Effector memory CD8-positive, alpha-beta T cell (primary cell): ENCODE measurements around the gene TCERG1L.

Source experiments
- ATAC-seq: fragments of 150-1000 bp; cut with Tn5 transposase; replicated peaks from 2 replicates; pipeline ENCODE4 v1.10.0; 2021; ENCODE audit warnings: mild to moderate bottlenecking, moderate library complexity
- DNase-seq, 3 experiments: peaks; one replicate each; pipeline ENCODE4 v3.0.0; 2021
- H3K27ac Mint-ChIP-seq, 2 donors: one replicate each; pipeline ENCODE4 v1.8.0; 2022; ENCODE audit warnings: mild to moderate bottlenecking in 2 of 2, mixed read lengths in 2 of 2, moderate library complexity in 2 of 2
- H3K27me3 Mint-ChIP-seq, 2 donors: one replicate each; pipeline ENCODE4 v1.8.0; 2022; ENCODE audit warnings: mixed read lengths in 2 of 2
- H3K36me3 Mint-ChIP-seq: one replicate; pipeline ENCODE4 v1.8.0; 2022; ENCODE audit warnings: mild to moderate bottlenecking, moderate library complexity, mixed read lengths; ENCODE audit not compliant: insufficient read depth
- H3K4me1 Mint-ChIP-seq, 2 donors: one replicate each; pipeline ENCODE4 v1.8.0; 2022; ENCODE audit warnings: low read depth in 2 of 2, mixed read lengths in 2 of 2
- H3K4me3 Mint-ChIP-seq, 2 donors: one replicate each; pipeline ENCODE4 v1.8.0; 2022; ENCODE audit warnings: mild to moderate bottlenecking in 2 of 2, mixed read lengths in 2 of 2, moderate library complexity in 2 of 2
- H3K9me3 Mint-ChIP-seq, 2 donors: one replicate each; pipeline ENCODE4 v1.8.0; 2022; ENCODE audit warnings: mixed read lengths in 2 of 2

The TCERG1L gene

GRCh38 chr10:131195558-131196159, 115.9 kb downstream of the TCERG1L start:
- peaks cover 0 to 9% of the 10 kb centered on the region in 2 donors for H3K27me3 Mint-ChIP-seq
- H3K36me3 Mint-ChIP-seq, result no peaks in the 10 kb centered on the region
- no peak overlapping the region for H3K27ac Mint-ChIP-seq
- ATAC-seq (no peak), DNase-seq (no peak)
- H3K4me1 Mint-ChIP-seq, result no peaks in the 10 kb centered on the region
- peaks cover 7% of the 10 kb centered on the region in 2 donors for H3K9me3 Mint-ChIP-seq
- no peak overlapping the region for H3K4me3 Mint-ChIP-seq

DNA sequence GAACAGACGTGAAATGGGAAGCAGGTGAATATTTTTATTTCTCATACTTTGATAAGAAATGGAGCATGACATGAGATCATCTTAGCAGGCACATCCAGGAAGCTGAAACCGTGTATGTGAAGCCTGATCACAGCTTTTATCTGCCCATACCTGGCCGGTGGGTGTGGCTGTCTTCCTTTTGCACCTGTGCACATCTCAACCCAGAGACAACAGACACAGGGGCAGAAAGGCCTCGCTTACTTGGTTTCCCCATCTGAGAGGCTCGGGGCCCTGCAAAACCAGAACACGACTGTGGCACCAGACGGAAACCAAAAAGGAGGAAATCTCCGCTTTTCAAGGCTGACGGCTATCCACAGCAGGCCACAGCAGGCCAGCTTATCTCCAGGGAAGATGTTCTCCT, 116.4 kb downstream of the TCERG1L start:
- no peak for DNase-seq
- H3K4me1 Mint-ChIP-seq, result no peaks in the 10 kb centered on the region
- H3K4me3 Mint-ChIP-seq, result no peak overlapping the region
- H3K36me3 Mint-ChIP-seq, result no peaks in the 10 kb centered on the region
- peaks cover 7 to 11% of the 10 kb centered on the region in 2 donors for H3K9me3 Mint-ChIP-seq
- no peak overlapping the region for H3K27ac Mint-ChIP-seq
- no peak for ATAC-seq
- peaks cover 0 to 7% of the 10 kb centered on the region in 2 donors for H3K27me3 Mint-ChIP-seq

- ATAC-seq, result no peak
- H3K9me3 Mint-ChIP-seq, result peaks cover 7 to 11% of the 10 kb centered on the region in 2 donors
- H3K27ac Mint-ChIP-seq, result no peak overlapping the region
- H3K4me1 Mint-ChIP-seq, result no peaks in the 10 kb centered on the region
- no peaks in the 10 kb centered on the region for H3K36me3 Mint-ChIP-seq
- no peak overlapping the region for H3K4me3 Mint-ChIP-seq
- no peak for DNase-seq
- H3K27me3 Mint-ChIP-seq, result no peaks in the 10 kb centered on the region
These were observed 117.6 kb downstream of the TCERG1L start for GRCh38 chr10:131193923-131194322.

GRCh38 chr10:131188494-131188893, 123.0 kb downstream of the TCERG1L start:
- H3K9me3 Mint-ChIP-seq, result peaks cover 7 to 12% of the 10 kb centered on the region in 2 donors
- no peak overlapping the region for H3K4me3 Mint-ChIP-seq
- ATAC-seq (no peak), DNase-seq (no peak)
- no peaks in the 10 kb centered on the region for H3K27me3 Mint-ChIP-seq
- no peaks in the 10 kb centered on the region for H3K36me3 Mint-ChIP-seq
- no peak overlapping the region for H3K27ac Mint-ChIP-seq
- H3K4me1 Mint-ChIP-seq, result no peaks in the 10 kb centered on the region

DNA sequence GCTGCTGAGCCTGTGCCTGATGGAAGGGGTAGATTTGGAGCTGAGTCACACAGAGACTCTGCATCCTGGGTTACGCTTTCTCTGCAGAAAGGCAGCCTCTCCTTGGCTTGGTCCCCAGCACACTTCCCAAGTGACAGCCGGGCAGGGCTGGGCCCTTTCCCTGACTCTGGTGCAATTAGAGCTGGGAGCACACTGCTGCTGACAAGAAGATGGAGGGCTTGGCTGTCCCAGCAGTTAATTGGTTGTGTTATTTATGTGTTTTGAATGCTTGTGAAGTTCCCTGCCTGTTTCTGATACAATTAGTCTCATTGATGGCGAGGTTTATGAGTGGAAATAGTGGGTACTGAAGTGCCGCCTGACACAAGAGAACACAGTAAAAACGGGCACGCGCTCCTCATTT, 123.6 kb downstream of the TCERG1L start:
- DNase-seq (no peak), ATAC-seq (no peak)
- Mint-ChIP-seq H3K9me3 (peaks cover 7 to 12% of the 10 kb centered on the region in 2 donors), H3K36me3 (no peaks in the 10 kb centered on the region), H3K4me1 (no peaks in the 10 kb centered on the region), H3K27me3 (no peaks in the 10 kb centered on the region), H3K4me3 (no peak overlapping the region), H3K27ac (no peak overlapping the region)

- Mint-ChIP-seq H3K4me3 (no peak overlapping the region), H3K27me3 (no peaks in the 10 kb centered on the region), H3K9me3 (peaks cover 7 to 9% of the 10 kb centered on the region in 2 donors), H3K36me3 (no peaks in the 10 kb centered on the region), H3K4me1 (no peaks in the 10 kb centered on the region), H3K27ac (no peak overlapping the region)
- no peak for DNase-seq
- no peak for ATAC-seq
These were observed 124.2 kb downstream of the TCERG1L start for GRCh38 chr10:131187274-131187673.

DNA sequence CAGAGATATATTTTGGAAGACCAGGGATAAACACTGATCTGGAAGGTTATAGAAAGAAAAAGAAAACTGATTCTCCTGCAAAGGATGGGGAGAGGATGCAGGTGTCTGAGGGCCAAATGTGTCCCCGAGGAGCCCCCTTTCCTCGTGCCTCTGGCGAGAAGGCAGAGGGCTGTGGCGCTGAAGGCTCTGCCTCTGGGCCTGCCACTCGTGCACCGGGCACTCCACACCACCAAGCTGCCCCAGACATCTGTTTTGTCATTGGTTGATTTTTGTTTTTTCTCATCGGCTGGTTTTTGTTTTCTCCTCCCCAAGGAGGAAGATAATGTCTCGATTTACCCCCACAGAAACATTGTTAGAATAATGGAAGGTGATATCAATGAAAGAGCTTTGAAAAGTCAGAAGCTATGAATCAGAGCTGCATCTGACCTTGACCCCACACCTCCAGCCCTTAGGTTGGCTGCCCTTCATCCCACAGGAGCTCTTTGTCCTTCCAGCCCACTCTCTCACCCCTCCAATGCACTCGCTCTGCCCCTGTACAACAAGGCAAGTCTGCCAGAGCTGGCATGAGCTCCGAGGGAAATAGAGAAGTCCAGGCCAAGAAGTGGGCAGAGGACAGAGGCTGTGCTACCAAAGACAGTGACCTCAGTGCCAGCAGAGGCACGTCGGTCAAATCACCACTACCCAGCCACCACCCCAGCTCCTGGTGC, 124.8 kb downstream of the TCERG1L start:
- Mint-ChIP-seq H3K27me3 (no peaks in the 10 kb centered on the region), H3K4me1 (no peaks in the 10 kb centered on the region), H3K27ac (no peak overlapping the region), H3K9me3 (peaks cover 7 to 9% of the 10 kb centered on the region in 2 donors), H3K36me3 (no peaks in the 10 kb centered on the region), H3K4me3 (no peak overlapping the region)
- ATAC-seq, result no peak
- DNase-seq, result no peak

DNA sequence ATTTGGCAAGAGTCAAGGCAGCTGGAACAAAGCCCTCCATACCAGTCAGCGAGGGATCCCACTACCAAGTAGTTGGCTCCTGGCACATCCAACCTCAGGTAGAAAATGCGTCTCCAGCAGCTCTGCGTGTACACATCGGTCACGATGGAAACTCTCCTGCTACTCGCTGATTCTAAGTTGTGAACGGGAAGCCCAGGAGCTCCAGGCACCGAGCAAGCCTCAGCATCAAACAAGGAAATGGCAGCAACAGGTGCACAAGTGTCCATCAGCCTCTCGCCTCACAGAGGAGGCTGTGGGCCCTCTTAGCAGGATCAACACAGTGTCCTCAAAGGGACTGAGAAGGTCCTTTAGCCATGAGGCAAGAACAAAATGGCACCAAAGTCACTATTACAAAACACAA, 127.0 kb downstream of the TCERG1L start:
- Mint-ChIP-seq H3K27ac (no peak overlapping the region), H3K27me3 (no peaks in the 10 kb centered on the region), H3K4me1 (no peaks in the 10 kb centered on the region), H3K9me3 (peaks cover 4 to 7% of the 10 kb centered on the region in 2 donors), H3K36me3 (no peaks in the 10 kb centered on the region), H3K4me3 (no peak overlapping the region)
- ATAC-seq (no peak), DNase-seq (no peak)

- peaks cover 4 to 7% of the 10 kb centered on the region in 2 donors for H3K9me3 Mint-ChIP-seq
- H3K4me3 Mint-ChIP-seq, result no peak overlapping the region
- H3K27me3 Mint-ChIP-seq, result no peaks in the 10 kb centered on the region
- DNase-seq (no peak), ATAC-seq (no peak)
- H3K36me3 Mint-ChIP-seq, result no peaks in the 10 kb centered on the region
- no peak overlapping the region for H3K27ac Mint-ChIP-seq
- no peaks in the 10 kb centered on the region for H3K4me1 Mint-ChIP-seq
These were observed 127.9 kb downstream of the TCERG1L start for GRCh38 chr10:131183546-131184045.

DNA sequence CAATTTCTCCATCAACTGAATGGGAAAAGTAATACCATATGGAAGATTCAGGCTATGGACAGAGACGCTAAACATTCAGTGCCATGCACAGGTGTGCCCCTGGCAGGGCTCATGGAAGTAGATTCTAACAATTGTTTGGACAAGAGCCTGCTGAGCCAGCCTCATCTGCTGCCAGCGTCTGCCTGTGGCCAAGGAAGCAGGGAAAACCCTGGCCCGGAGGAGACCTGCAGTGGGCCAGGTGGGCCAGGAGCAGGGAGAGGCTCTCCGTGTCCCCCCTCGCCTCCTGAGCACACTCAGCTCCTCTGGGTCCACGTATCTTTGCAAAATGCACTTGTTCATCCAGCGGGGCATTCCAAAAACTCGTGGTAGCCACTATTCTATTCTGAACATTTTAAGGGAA, 130.1 kb downstream of the TCERG1L start:
- H3K4me3 Mint-ChIP-seq, result no peak overlapping the region
- no peak for DNase-seq
- ATAC-seq, result no peak
- no peak overlapping the region for H3K27ac Mint-ChIP-seq
- H3K9me3 Mint-ChIP-seq, result peaks cover 2 to 7% of the 10 kb centered on the region in 2 donors
- no peaks in the 10 kb centered on the region for H3K27me3 Mint-ChIP-seq
- no peaks in the 10 kb centered on the region for H3K4me1 Mint-ChIP-seq
- H3K36me3 Mint-ChIP-seq, result no peaks in the 10 kb centered on the region

- Mint-ChIP-seq H3K4me3 (no peak overlapping the region), H3K27ac (no peak overlapping the region), H3K9me3 (peaks cover 2 to 7% of the 10 kb centered on the region in 2 donors), H3K36me3 (no peaks in the 10 kb centered on the region), H3K4me1 (no peaks in the 10 kb centered on the region), H3K27me3 (no peaks in the 10 kb centered on the region)
- no peak for ATAC-seq
- no peak for DNase-seq
These were observed 130.6 kb downstream of the TCERG1L start for GRCh38 chr10:131180740-131181415.

GRCh38 chr10:131180086-131180485, 131.4 kb downstream of the TCERG1L start:
- ATAC-seq (no peak), DNase-seq (no peak)
- no peak overlapping the region for H3K27ac Mint-ChIP-seq
- no peaks in the 10 kb centered on the region for H3K36me3 Mint-ChIP-seq
- no peaks in the 10 kb centered on the region for H3K27me3 Mint-ChIP-seq
- no peak overlapping the region for H3K4me3 Mint-ChIP-seq
- no peaks in the 10 kb centered on the region for H3K4me1 Mint-ChIP-seq
- peaks cover 3 to 7% of the 10 kb centered on the region in 2 donors for H3K9me3 Mint-ChIP-seq

DNA sequence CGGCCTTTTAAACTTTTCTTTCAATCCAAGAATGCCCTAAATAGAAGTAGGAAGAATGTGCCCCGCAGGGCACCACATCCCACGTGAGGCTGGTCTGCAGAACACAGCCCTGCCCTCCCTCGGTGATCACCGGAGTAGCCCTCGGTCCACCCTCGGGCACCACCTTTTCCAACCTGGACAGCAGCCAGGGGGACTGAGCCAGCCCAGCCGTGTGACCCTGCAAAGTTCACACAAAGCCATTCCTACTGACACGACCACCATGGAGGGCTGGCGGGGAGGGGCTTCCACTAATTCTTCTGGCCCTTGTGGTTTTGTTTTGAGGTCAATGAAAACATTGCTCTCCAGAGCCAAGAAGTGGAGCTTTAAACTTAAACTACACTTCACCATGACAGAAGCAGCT, 132.2 kb downstream of the TCERG1L start:
- ATAC-seq (no peak), DNase-seq (no peak)
- no peak overlapping the region for H3K27ac Mint-ChIP-seq
- H3K27me3 Mint-ChIP-seq, result no peaks in the 10 kb centered on the region
- no peaks in the 10 kb centered on the region for H3K36me3 Mint-ChIP-seq
- H3K4me1 Mint-ChIP-seq, result no peaks in the 10 kb centered on the region
- peaks cover 3 to 7% of the 10 kb centered on the region in 2 donors for H3K9me3 Mint-ChIP-seq
- no peak overlapping the region for H3K4me3 Mint-ChIP-seq
